CD4-positive, alpha-beta T cell (primary cell): ENCODE results near the gene CAPN7. TPM values are rescaled to one million over a fixed set of nuclear protein-coding genes. Genes with fewer than 3 reads are reported as not detected.

Experiments
- ATAC-seq: fragments of 200-7000 bp; cut with Tn5 transposase; one replicate; pipeline ENCODE4 v1.10.0; 2022; ENCODE audit warnings: mild to moderate bottlenecking; ENCODE audit not compliant: poor library complexity
- CTCF ChIA-PET: fragments of 350-600 bp; sonication (Branson Sonifier 250); formaldehyde crosslinking; loops from one replicate; lab custom pipeline; 2021; ENCODE audit warnings: antibody characterized with exemption, inconsistent platforms; lab: Charles Lee
- POLR2A ChIA-PET: fragments of 350-600 bp; sonication (Branson Sonifier 250); formaldehyde crosslinking; loops from one replicate; lab custom pipeline; 2021; ENCODE audit warnings: antibody characterized with exemption, inconsistent platforms; lab: Charles Lee
- DNase-seq, 14 experiments: peaks; one replicate each; pipeline ENCODE4 v3.0.0-alpha.2; 2013 to 2020; ENCODE audit warnings: mixed read lengths in 2 of 14
- H3K27ac ChIP-seq, 2 donors: one replicate each; pipeline versions ENCODE4 v1.5.1 to v1.7.0; 2013; ENCODE audit warnings: low read length in 2 of 2, low read depth in 1 of 2, mild to moderate bottlenecking in 1 of 2
- H3K27me3 ChIP-seq, 2 experiments: 1 replicate in 1 of 2; 2 replicates in 1 of 2; pipeline versions ENCODE4 v1.6.1 to v1.7.0; 2013; ENCODE audit warnings: low read length in 2 of 2, control low read depth in 1 of 2, mild to moderate bottlenecking in 1 of 2, moderate library complexity in 1 of 2; ENCODE audit not compliant: insufficient read depth in 2 of 2, control insufficient read depth in 1 of 2
- H3K36me3 ChIP-seq: one replicate; pipeline ENCODE4 v1.6.1; 2013; ENCODE audit warnings: low read length, control low read depth; ENCODE audit not compliant: insufficient read depth
- H3K4me1 ChIP-seq: one replicate; pipeline ENCODE4 v1.6.1; 2013; ENCODE audit warnings: low read length, control low read depth; ENCODE audit not compliant: insufficient read depth
- H3K4me3 ChIP-seq: one replicate; pipeline ENCODE4 v1.5.1; 2013; ENCODE audit warnings: mild to moderate bottlenecking, low read length, moderate library complexity
- H3K9me3 ChIP-seq, 2 experiments: 1 replicate in 1 of 2; 2 replicates in 1 of 2; pipeline versions ENCODE4 v1.6.1 to v1.7.0; 2013; ENCODE audit warnings: low read length in 2 of 2, mild to moderate bottlenecking in 2 of 2, control low read depth in 1 of 2, moderate library complexity in 1 of 2; ENCODE audit not compliant: control insufficient read depth in 1 of 2, insufficient read depth in 1 of 2
- H3K27ac Mint-ChIP-seq: one replicate; pipeline ENCODE4 v1.8.0; 2020; ENCODE audit warnings: mixed read lengths
- H3K27me3 Mint-ChIP-seq: one replicate; pipeline ENCODE4 v1.8.0; 2021; ENCODE audit warnings: mixed read lengths
- H3K36me3 Mint-ChIP-seq: one replicate; pipeline ENCODE4 v1.8.0; 2021; ENCODE audit warnings: low read depth, mixed read lengths
- H3K4me1 Mint-ChIP-seq: one replicate; pipeline ENCODE4 v1.8.0; 2021; ENCODE audit warnings: low read depth, mixed read lengths
- H3K4me3 Mint-ChIP-seq: one replicate; pipeline ENCODE4 v1.8.0; 2020; ENCODE audit warnings: mild to moderate bottlenecking, mixed read lengths
- H3K9me3 Mint-ChIP-seq: one replicate; pipeline ENCODE4 v1.8.0; 2020; ENCODE audit warnings: mixed read lengths
- intact Hi-C, 2 experiments: fragments of 100-400 bp; cut with DNase I in 1 of 2; cut with micrococcal nuclease in 1 of 2; formaldehyde crosslinking; loops; one replicate each; pipeline versions ENCODE4 v1.15.1 to v1.9.0; 2023 to 2025; cut with DNase I, micrococcal nuclease
- total RNA-seq, 174 experiments: library from RNA in 2 of 174; stranded (reverse) in 2 of 174; gene quantifications; one replicate each; pipeline ENCODE4 v1.2.3 and lab custom pipeline; 2021 to 2026
- TF ChIP-seq, protein P1 (sequence below): fragments of 200-600 bp; IDR thresholded peaks from one replicate; pipeline ENCODE4 v1.8.0; 2022; ENCODE audit warnings: antibody characterized with exemption, mild to moderate bottlenecking

The CAPN7 gene
- total RNA-seq, 2 experiments from 2014 or later, result 64.7 to 69.4 TPM

DNA sequence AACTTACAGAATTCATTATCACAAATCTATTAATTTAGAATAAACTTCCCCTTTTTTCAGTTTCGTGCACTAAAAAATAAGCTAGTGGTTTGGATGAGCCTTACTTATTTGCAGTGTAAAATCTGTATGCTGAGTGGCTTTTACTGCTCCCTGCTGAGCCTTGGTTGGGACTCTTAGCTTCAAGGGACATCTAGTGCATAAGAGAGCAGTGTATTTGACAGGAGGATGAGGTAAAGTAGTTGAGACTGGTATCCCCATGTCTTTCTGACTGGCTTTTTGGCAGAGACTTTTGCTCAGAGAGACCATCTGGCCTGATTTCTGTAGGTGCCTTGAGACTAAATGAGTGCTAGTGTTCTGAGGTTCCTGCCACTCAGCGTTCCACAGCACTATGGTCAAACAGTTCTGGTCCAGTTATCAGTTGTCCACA, 11.8 kb downstream of the CAPN7 start:
- peaks cover 77% of the 10 kb centered on the region for H3K36me3 ChIP-seq
- ATAC-seq (no peak), DNase-seq (no peak)
- Mint-ChIP-seq H3K4me1 (peaks cover 22% of the 10 kb centered on the region), H3K27me3 (no peaks in the 10 kb centered on the region), H3K4me3 (no peak overlapping the region), H3K27ac (no peak overlapping the region), H3K36me3 (peaks cover 89% of the 10 kb centered on the region), H3K9me3 (no peaks in the 10 kb centered on the region)
- ChIA-PET CTCF (interaction anchor here (1.2 to 2.3 kb wide), 2 partner anchors 15 to 115 kb away, joined by 3 to 9 read pairs; partner anchors contain the start of gene SH3BP5), POLR2A (interaction anchor here (0.8 to 1.7 kb wide), 4 partner anchors 11 to 1046 kb away, joined by 3 to 13 read pairs (median 4); partner anchors contain the start of gene CAPN7)
- no peaks in the 10 kb centered on the region for H3K9me3 ChIP-seq
- TF ChIP-seq, protein P1, sequence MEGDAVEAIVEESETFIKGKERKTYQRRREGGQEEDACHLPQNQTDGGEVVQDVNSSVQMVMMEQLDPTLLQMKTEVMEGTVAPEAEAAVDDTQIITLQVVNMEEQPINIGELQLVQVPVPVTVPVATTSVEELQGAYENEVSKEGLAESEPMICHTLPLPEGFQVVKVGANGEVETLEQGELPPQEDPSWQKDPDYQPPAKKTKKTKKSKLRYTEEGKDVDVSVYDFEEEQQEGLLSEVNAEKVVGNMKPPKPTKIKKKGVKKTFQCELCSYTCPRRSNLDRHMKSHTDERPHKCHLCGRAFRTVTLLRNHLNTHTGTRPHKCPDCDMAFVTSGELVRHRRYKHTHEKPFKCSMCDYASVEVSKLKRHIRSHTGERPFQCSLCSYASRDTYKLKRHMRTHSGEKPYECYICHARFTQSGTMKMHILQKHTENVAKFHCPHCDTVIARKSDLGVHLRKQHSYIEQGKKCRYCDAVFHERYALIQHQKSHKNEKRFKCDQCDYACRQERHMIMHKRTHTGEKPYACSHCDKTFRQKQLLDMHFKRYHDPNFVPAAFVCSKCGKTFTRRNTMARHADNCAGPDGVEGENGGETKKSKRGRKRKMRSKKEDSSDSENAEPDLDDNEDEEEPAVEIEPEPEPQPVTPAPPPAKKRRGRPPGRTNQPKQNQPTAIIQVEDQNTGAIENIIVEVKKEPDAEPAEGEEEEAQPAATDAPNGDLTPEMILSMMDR, result no peak
- peaks cover 4% of the 10 kb centered on the region for H3K4me1 ChIP-seq
- intact Hi-C loops, result no loop called here
- H3K27ac ChIP-seq, result no peak overlapping the region
- H3K4me3 ChIP-seq, result no peak overlapping the region
- no peaks in the 10 kb centered on the region for H3K27me3 ChIP-seq

DNA sequence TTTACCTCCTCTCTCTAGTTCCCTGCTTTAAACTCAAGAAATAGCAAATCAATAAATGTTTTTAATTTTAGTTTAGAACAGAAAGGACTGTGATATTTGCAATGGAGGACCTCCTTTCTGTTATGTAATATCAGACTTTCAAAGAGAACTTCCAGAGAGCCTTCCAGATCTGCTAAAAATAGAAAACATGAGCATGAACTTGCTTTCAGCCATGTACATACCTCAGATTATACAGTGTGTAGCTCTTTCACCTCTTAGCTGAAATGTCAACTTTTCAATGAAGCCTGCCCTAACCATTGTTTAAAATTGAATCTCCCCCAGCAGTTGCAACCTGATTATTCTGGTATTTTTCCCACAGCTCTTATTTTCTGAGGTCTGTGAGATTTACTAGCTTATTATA, 12.6 kb downstream of the CAPN7 start:
- Histone ChIP-seq H3K27me3 (no peaks in the 10 kb centered on the region), H3K9me3 (no peaks in the 10 kb centered on the region), H3K27ac (no peak overlapping the region), H3K4me1 (peaks cover 4% of the 10 kb centered on the region), H3K36me3 (peaks cover 79% of the 10 kb centered on the region), H3K4me3 (no peak overlapping the region)
- ATAC-seq (no peak), DNase-seq (no peak)
- Mint-ChIP-seq H3K27me3 (no peaks in the 10 kb centered on the region), H3K4me1 (peaks cover 17% of the 10 kb centered on the region), H3K9me3 (no peaks in the 10 kb centered on the region), H3K4me3 (no peak overlapping the region), H3K27ac (no peak overlapping the region), H3K36me3 (peaks cover 89% of the 10 kb centered on the region)
- TF ChIP-seq, protein P1, result no peak
- intact Hi-C loops, result no loop called here
- ChIA-PET CTCF (interaction anchor here (2.3 kb wide), 1 partner anchor 16 kb away, joined by 9 read pairs; no protein-coding TSS in a partner anchor), POLR2A (no interaction called here)

DNA sequence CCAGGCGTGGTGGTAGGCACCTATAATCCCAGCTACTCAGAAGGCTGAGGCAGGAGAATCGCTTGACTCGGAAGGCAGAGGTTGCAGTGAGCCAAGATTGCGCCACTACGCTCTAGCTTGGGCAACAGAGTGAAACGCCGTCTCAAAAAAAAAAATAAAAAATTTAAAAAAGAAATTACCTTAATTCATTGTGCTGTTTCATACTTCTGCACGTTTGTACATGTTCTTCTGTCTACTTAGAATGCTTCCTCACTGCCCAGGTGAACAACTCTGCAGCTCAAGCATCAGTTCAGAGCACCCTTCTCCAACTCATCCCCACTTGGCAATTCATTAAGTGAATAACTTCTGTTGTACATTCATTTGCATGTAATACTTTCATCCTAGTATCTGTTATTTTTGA, 14.0 kb downstream of the CAPN7 start:
- no peaks in the 10 kb centered on the region for H3K9me3 ChIP-seq

More for the DNA sequence above, 14.0 kb downstream of the CAPN7 start:
- Histone ChIP-seq H3K27ac (no peak overlapping the region), H3K4me3 (no peak overlapping the region), H3K27me3 (no peaks in the 10 kb centered on the region), H3K4me1 (peaks cover 4% of the 10 kb centered on the region), H3K36me3 (peaks cover 76% of the 10 kb centered on the region)
- intact Hi-C loops, result no loop called here
- ATAC-seq (no peak), DNase-seq (no peak)
- TF ChIP-seq, protein P1, result no peak
- Mint-ChIP-seq H3K27ac (no peak overlapping the region), H3K4me3 (no peak overlapping the region), H3K27me3 (no peaks in the 10 kb centered on the region), H3K4me1 (peaks cover 12% of the 10 kb centered on the region), H3K36me3 (peaks cover 89% of the 10 kb centered on the region), H3K9me3 (no peaks in the 10 kb centered on the region)
- ChIA-PET CTCF (interaction anchor here (1.3 kb wide), 1 partner anchor 17 kb away, joined by 3 read pairs; no protein-coding TSS in a partner anchor), POLR2A (interaction anchor here (0.9 kb wide), 1 partner anchor 15 kb away, joined by 4 read pairs; no protein-coding TSS in a partner anchor)
